T-helper 2 cell (primary cell): Measurements from ENCODE around the gene FAM110A.
A peak's percentile ranks its signal among the peaks of the same experiment; 100 is the strongest.
"Not testable (repeated sequence)": the region's sequence is repeated elsewhere in the genome, so short reads cannot be mapped to it uniquely, and the experiment has no call there.

Experiments
- DNase-seq, 5 experiments: peaks; one replicate each; pipeline versions ENCODE4 v3.0.0 to v3.0.0-alpha.2; 2012 to 2022

Gene FAM110A

DNA sequence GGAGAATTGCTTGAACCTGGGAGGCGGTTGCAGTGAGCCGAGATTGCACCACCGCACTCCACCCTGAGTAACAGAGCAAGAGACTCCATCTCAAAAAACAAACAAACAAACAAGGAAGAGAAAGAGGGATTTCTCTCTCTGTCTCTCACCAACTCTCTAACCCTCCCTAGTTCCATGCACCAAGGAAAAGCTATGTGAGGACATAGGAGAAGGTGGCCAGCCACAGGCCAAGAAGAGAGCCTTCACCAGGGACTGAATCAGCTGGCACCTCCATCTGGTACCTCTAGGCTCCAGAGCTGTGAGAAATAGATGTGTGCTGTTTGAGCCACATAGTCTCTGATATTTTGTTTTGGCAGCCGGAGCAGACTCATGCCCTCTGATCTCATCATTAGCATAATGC is 9.0 kb upstream of the FAM110A start:
- no peak for DNase-seq

DNA sequence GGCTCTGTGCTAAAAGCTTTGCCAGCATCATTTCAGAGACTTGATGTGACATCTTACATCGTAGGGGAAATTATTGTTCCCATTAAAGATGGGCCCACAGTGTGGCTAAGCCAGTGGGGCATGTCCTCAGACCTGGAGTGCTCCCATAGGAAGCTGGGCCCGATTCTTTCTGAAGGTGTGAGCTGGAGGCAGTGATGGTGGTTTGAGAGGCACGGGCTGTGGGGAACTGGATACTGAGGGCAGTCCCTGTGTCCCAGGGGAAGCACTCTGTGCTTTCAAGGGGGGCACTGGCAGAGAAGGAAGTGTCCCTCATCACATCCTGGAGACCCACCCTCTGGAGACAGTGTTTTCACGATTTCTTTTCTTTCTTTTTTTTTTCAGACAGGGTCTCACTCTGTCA is 8.6 kb upstream of the FAM110A start:
- no peak for DNase-seq

DNA sequence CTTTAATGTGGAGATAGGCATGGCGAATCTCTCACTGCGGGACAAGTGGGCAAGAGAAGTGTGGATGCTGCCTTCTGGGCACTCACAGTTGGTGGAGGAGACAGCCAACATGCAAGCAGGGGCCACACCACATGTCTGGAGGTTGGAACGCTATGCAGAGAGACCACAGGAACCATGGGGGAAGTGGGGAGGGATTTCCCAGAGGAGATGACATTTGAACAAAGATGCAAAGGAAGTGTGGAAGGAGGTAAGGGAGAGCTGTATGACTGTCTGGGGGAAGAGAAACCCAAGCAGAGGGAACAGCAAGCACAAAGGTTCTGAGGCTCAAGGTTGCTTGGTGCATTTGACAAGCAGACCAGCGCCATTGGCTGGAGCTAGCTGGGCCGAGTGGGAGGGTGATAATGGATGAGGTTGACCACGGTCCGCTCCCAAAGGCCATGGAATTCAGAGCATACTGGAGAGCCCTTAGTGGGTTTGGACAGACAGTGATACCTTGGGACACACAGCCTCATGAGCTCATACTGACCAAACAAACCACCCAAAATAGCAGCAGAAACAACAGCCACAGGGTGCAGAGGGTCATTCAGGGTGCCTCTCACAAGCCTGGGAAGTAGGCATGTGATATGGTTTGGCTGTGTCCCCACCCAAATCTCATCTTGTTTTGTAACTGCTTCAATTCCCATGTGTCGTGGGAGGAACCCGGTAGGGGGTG is 7.6 kb upstream of the FAM110A start:
- no peak for DNase-seq

DNA sequence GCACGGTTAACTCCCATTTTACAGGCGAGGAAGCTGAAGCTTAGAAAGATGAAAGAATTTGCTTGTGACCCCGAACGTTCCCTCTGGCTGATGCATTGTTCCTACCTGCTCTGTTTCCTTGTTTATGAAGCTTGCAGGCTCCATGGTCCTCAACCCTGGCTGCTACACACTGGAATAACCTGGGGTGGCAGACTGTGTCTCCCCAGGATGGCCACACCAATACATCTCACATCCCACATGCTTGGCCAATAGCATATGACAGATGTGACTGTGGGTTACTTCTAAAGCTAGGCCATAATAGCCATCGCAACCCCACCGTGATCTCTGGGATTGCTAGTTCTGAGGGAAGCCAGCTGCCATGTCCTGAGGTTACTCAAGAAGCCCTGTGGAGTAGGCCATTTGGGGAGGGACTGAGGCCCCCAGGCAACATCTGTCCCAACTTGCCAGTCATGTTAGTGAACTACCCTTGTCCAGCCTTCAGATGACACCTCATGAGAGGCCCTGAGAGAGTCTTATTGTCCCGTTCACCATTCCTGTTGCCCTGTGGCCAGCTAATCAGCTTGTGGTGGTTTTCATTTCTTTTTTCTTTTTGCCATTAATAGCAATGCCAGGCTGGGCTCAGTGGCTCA is 6.7 kb upstream of the FAM110A start:
- no peak for DNase-seq

DNA sequence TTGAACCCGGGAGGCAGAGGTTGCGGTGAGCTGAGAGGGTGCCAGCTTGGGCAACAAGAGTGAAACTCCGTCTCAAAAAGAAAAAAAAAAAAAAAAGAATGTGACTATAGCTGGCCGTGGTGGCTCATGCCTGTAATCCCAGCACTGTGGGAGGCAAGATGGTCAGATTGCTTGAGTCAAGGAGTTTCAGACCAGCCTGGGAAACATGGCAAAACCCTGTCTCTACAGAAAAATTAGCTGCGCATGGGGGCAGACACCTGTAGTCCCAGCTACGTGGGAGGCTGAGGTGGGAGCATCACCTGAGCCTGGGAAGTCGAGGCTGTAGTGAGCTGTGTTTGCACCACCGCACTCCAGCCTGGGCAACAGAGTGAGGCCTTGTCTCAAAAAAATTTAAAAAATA is 5.5 kb upstream of the FAM110A start:
- not testable (repeated sequence) for DNase-seq

DNA sequence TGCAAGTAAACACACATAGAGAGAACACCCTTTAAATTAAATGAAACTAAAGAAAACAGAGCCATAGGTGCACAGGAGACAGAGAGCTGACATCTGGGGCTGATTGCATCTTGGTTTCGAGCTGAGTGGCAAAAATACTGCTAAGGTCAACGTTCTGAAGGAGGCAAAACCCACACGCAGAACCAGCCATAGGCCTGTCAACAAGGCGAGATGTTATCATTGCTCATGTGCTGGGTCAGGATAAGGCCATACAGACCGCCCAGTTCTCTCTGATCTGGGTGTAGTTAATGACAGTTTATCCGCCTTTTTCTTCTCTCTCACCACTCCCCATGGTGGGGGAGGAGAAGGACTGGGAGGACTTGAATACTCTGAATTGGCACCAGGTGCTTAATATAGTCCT is 4.5 kb upstream of the FAM110A start:
- DNase-seq = peak in 1 of 5 experiments; percentile 85

DNA sequence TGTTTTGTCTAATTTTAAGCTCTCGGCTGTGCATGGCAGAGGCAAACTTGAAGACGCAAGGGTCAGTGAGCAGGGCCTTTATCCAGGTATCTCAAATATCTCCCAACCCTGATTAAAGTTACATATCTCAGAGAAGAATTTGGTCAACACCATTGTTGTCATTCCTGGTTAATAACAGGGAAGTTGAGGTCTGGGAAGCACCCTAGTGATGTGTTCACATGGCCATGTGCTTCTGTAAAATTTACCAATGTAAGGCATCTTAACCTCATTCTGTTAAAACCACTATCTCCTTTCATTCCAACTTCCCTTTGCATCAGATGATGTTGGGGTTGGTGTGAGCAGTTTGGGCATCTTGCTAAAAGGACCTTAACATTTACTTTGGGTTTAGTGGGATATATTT is 4.0 kb upstream of the FAM110A start:
- no peak for DNase-seq

DNA sequence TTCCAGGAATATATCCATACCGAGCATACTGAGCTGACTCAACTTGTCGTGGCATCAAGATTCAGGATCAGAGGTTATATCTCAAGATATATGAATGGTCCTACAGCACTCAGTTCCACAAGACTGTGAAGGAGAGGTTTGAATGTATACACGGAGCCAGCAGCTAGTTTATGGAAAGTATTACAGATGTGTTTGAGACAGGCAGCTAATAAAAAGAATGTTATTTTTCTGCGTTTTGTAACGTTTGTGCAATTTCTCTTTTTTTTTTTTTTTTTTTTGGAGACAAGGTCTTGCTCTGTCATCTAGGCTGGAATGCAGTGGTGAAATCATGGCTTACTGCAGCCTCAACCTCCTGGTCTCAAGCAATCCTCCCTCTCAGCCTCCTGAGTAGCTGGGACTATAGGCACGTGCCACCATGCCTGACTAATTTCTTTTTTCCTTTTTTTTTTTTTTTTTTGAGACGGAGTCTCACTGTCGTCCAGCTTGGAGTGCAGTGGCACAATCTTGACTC is 3.4 kb upstream of the FAM110A start:
- no peak for DNase-seq

DNA sequence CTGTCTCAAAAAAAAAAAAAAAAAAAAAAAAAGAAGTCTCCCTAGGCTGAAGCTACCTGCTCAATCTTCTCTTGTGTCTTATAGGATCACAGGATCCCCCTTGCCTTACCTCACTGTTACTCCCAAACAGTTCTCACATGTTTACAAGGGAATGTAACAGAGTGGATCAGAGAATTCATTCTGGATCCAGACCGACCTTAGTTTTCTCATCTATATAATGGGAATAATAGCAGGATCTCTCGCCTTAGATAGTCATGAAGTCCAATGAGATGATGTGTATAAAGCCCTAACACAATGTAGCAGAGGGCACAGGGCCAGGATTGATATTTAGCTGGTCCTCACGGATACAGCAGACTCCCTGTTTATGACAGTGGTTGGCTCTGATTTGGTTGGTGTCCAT is 2.3 kb upstream of the FAM110A start:
- DNase-seq = no peak

DNA sequence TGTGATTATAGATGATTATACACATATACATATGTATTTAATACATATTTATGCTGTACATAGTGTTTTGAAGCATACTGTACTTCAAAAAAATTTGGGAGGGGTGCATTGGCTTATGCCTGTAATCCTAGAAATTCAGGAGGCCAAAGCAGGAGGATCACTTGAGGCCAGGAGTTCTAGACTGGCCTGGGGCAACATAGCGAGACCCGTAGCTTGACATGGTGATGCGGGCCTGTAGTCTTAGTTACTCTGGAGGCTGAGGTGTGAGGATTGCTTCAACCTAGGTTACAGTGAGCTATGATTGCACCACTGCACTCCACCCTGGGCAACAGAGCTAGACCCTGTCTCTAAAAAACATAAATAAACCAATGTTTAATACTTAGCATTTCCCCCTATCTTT is 1.6 kb upstream of the FAM110A start:
- DNase-seq = no peak

DNA sequence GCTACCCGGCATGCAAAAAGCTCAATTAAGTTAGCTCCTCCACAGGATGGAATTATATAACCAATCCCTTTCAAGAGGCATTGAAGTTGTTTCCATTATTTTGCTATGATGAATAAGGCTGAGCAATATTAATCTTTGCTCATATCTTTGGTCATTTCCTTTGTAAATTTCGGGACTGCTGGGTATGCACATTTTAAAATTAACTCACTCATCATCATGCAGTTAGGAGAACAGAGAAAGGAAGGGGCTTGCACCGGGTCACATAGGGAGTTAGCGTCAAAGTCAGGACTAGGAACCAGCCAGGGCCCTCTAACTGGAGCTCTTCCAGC is 430 bp upstream of the FAM110A start:
- DNase-seq = no peak

DNA sequence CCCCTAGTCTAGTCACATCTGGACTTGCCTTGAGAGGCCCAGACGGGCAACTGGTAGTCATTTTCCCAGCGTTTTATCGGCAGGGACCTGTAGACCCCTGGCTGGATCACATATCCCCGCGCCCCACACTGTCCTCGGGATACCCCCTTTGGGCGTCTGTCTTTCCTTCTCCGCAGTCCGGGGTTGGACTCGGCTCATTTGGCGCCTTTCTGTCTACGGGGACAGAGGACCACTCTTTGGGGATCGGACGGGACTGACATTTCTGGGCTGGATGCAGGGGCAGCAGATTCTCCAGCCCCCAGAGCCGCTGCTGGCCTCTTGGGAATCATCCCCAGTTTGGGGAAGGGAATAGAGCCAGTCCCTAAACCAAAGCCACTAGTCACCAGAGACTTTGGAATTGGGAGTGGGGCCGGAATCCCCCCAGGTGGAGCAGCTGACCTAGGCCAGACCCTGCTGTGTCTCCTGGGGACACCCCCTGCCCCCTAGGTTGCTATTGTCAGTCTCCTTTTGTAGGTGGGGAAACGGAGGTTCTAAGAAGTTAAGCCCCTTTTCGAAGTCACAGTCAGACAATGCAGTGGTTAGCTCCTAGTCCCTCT is 734 bp downstream of the FAM110A start:
- no peak for DNase-seq

DNA sequence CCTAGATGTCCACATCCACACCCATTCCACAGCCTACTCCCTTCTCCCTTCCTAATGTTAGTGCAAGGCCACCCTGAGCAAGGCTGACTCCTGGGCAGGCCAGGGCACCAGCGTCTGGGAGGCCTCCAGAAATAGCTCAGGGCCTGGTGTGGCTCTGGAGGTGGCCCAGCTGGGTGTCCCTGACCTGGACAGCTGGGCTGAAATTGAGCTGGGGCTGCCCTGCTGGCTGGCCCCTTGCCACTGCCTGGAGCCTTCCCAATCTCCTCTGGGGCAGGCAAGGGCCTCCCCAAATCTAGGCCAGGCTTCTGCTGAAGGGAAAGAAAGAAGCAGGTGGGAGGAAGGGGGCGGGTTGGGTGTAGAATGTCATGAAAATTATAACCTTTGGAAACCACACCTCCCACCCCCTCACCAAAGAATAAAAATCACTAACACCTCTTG is 2.1 kb downstream of the FAM110A start:
- no peak for DNase-seq

DNA sequence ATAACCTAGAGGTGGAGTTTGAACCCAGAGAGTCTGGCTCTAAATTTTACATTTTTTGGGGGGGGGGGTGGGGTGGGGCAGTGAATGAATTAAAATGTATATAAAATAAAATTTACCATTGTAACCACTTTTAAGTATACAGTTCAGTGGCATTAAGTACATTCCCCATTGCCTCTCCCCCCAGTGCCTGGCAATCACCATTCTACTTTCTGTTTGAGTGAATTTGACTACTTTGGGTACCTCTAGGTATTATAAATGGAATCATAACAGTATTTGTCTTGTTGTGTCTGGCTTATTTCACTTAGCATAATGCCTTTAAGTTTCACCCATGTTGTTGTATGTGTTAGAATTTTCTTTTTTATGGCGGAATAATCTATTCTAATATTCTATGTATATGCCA is 2.7 kb downstream of the FAM110A start:
- DNase-seq = no peak

DNA sequence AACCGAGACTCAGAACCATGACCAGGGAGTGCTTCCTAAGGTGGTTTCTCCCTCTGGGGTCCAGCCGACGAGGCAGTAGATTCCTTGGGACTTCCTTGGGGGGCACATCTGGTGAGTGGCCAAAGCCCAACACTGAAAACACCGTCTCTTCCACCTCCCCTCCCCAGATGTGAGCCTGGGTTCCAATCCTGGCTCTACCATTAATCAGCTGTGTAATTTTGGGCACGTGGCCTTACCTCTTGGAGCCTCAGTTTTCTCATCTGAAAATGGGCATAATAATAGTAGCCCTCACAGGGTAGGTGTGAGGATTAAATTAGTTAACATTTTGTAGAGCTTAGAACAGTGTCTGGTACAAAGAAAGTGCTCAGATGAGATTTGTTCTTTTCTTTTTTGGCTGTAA is 5.5 kb downstream of the FAM110A start:
- no peak for DNase-seq

DNA sequence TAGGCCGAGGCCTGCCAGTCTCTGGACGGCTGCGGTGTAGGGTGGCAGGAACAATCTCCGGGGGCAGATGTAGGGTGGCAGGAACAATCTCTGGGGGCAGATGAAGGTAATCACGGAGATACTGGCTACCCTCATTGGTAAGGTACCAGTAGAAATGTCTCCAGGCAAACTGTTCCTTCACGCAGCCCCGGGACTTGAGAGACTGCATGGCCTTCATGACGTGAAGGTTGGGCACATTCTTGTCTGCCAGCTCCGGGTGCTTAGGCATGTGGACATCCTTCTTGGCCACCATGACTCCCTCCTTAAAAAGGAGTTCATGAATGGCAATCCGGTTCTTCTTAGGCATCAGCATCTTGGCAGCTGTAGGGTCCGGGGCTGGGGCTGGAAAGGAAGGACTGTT is 6.1 kb downstream of the FAM110A start:
- no peak for DNase-seq

DNA sequence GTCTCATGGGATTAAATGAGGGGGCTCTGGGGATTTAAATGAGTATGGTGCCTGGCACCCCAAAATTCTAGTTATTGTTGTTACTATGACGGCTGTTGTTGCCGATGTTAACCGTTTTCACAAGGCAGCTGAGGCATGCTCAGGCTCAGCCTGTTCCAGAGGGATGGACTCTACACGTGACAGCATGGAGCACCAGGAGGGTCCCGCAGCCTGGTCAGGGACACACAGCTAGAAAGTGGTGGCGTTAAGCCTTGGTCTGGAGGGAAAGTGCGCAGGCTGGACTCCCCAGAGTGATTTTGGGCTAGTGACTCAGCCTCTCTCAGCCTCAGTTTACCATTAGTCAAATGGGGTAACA is 7.0 kb downstream of the FAM110A start:
- DNase-seq = no peak

DNA sequence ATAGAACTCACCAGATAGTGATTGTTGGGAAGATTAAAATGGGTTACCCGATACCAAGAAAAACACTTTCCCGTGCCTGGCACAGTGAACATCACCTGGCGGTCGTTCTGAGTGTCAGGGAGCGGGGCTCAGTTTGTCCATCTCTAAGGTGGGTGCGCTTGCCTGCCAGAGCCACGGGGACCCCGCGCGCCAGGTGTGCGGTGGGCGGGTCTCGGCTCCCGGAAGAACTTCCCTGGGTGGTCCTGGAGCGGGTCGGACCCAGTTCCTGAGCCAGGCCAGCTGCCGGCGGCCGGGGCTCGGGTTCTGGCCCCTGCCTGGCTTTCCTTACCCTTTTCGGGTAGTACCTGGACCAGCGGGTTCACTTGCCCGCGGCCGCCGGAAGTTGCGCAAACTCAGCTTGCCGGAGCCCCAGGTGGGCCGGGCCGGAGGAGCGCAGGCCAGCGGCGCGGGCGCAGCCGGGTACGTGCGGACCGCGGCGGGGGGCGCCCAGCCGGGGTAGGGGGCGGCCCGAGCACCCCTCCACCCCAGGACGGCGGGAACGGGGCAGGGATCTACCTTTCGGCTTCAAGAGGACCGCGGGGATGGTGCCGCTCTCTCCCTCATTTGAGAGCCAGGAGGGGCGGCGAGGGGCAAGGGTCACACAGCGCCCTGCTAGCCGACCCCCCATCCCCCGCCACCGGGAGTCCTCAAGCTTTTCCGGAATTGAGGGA is 7.5 kb downstream of the FAM110A start:
- DNase-seq = no peak

DNA sequence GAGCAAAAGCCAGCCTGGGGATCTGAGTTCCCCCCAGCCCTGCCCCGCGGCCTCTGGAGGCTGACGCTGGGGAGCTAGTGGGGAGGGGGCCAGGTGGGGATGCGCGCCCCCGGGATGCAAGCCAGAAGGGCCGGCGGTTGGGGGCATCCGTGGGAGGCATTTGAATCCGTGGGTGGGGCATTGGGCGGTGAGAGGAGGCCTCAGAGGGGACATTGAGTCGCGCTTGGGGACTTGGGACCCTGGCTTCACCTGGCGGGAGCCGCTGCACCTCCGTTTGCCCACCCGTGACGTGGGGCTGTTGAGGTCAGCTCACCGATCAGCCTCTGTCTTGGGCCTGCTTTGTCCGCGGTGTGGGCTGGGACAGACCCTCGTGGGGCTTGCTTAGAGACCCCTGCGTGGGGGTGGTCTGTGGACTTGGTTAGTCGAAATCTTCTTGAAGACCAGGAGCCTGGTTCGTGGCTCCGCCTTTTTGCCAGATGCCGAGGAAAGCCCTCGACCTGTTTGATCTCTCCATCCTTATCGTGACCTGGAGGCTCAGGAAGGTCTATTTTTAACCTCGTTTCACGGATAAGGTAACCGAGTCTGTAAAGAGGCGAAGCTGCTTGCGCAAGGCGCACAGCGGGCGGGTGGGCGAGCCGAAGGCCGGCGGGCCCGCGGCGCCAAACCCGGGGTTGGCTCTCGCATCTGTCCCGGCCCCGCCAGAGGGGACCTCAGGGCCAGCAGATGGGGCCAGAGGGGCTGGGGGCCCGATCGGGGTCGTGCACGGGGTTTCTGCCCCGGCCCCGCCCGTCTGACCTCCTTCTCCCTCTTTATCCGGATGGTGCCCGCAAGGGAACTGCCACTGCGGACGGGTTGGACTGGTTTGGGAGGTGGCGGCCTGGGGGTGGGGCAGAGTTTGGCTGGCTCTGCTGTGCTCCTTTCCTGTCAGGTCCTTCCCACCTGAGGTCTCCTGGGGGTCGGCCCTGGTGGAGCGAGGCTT is 8.3 kb downstream of the FAM110A start:
- DNase-seq = no peak

DNA sequence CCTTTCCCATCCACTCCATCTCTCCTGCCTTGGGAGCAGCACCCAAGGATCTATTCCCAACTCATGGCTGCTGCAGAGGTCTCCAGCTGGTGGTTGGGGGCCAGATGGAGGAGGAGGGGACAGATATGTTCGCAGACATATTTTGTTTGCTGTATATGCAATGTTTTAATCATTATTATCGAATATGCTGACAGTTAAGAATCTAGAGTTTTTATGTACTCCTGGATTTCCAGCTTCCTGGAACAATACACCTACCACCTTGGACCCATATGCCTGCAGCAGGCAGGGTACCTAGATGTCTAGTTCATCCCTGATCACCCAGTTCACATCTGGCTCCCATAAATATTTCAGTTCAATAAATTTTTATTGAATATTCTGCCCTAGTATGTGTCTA is 9.0 kb downstream of the FAM110A start:
- no peak for DNase-seq

DNA sequence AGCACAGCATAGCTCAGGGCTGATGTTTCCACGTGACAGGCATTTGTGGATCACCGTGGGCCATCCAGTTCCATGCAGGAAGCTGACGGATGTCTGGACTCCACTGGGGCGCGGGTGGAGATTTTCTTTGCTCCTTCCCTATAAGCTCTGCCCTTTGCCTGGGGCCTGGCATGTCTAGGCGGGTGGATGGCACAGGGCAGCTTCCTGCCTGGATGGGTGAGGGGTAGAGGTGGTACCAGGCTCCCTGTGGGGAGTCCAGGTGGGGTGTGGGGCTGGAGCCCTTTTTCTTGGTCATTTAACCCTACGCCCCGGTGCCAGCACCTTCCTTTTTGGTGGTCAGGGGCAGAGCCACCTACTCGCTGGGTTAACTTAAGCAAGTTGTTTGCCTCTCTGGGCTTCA is 10.4 kb downstream of the FAM110A start:
- DNase-seq = no peak

DNA sequence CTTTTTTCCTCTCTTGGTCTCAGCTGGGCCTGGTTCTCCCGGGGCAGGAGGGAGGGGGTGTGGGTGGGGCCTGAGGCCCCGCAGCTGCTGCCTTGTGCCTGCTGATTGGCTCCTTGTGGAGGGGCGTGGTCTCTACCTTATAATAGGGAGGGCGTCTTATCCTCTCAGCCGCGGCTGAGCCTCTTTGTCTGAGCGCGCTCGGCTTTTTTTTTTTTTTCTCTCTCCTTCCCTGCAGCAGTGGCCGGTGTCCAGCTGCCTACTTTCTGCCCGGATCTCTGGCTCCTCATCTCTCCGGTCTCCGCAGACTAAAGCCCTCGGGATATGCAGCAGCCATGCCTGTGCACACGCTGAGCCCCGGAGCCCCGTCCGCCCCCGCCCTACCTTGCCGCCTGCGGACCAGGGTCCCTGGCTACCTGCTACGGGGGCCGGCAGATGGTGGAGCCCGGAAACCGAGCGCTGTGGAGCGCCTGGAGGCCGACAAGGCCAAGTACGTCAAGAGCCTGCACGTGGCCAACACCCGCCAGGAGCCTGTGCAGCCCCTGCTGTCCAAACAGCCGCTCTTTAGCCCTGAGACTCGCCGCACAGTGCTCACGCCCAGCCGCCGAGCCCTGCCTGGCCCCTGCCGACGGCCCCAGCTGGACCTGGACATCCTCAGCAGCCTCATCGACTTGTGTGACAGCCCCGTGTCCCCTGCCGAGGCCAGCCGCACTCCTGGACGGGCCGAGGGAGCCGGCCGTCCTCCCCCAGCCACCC is 11.1 kb downstream of the FAM110A start:
- peak; percentile 79 to 95 (median 83) for DNase-seq
